Activated CD8-positive, alpha-beta memory T cell treated with anti-CD3 and anti-CD28 coated beads for 24 hours (primary cell): ENCODE data around the gene FRMPD3.

Source experiments
- DNase-seq: peaks from one replicate; pipeline ENCODE4 v3.0.0-alpha.2; 2020

The FRMPD3 gene

GRCh38 chrX:107482046-107482445, 32.6 kb downstream of the FRMPD3 start:
- DNase-seq: no peak

GRCh38 chrX:107484002-107484726, 34.7 kb downstream of the FRMPD3 start:
- DNase-seq: no peak

GRCh38 chrX:107485013-107485412, 35.6 kb downstream of the FRMPD3 start:
- no peak for DNase-seq

- no peak for DNase-seq
Observed at GRCh38 chrX:107493141-107493540, 43.7 kb downstream of the FRMPD3 start.

GRCh38 chrX:107496786-107497185, 47.3 kb downstream of the FRMPD3 start:
- DNase-seq: no peak
